ENCODE measurements around the gene NEUROG1. TPM values are rescaled to one million over a fixed set of nuclear protein-coding genes. Genes with fewer than 3 reads are reported as not detected.
A peak's percentile ranks its signal among the peaks of the same experiment; 100 is the strongest.

The NEUROG1 gene, protein sequence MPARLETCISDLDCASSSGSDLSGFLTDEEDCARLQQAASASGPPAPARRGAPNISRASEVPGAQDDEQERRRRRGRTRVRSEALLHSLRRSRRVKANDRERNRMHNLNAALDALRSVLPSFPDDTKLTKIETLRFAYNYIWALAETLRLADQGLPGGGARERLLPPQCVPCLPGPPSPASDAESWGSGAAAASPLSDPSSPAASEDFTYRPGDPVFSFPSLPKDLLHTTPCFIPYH
- 0.66 and 0.77 TPM in 2 replicates for polyA plus RNA-seq (2014; cell fraction: cytosol; rRNA removed)
- 0.53 and 0.64 TPM in 2 replicates for polyA plus RNA-seq (2014; cell fraction: nucleus; rRNA removed)

DNA sequence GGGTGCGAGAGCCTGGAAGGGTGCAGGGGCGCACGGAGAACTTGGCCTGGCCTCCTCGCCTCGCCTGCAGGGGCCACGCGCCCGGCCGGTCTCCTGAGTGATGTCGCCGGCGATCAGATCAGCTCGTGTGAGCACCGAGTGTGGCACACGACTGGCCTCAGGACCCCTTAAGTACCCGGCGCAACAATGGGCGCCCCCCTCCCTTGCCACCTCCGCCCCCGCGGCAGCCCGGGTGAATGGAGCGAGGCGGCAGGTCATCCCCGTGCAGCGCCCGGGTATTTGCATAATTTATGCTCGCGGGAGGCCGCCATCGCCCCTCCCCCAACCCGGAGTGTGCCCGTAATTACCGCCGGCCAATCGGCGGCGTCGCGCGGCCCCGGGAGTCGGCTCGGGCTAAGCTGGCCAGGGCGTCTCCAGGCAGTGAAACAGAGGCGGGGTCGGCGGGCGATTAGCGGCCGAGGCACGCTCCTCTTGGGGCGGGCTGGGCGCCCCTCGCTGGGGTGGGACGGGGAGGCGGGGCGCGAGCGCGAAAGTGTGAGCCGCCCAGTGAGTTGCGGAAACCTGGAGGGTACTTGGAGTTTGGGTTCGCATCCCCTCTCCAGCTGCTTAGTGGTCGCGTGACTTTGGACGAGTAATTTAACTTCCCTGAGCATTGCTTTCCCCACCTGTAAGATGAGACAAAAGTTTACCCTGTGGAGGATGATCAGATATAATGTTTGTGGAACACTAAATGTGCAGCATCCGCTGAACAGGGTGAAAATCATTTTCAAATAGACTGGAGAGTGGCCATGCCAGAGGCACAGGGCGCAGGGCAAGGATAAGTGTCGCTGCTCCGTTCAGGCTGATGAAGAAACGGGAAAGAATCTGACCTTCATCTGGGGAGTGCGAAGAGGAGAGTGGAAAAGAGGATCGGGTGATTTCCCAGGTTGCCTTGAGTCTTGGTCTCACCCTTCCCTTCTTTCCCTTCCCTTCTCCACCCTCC, at the start of gene NEUROG1:
Gene NEUROG1, minus strand, starts transcription at position 145 of the 982 bp plus-strand sequence. CDS start 274 bp downstream, outside the sequence.
- no peak for DNase-seq (ENCODE audit: low spot score)

DNA sequence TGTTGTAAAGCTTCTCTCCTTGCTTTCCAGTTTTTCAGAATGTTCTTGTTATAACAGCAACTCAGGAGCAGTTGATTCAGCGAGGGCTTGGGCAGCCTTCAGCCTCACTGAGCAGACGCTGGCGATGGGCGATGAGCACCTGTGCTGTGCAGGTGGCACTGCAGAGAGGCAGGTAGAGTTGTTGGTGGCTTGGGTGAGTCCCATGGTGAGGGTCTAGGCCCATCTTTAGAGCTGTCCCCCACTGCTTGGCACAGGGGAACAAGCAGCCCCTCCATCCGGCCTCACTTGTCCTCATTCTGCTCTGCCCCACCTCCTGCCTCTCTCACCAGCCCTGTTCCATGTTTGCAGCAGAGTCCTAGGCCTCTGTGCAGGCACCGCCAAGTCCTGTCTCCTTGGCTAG, 49.2 kb upstream of the NEUROG1 start:
- no peak for DNase-seq (ENCODE audit: low spot score)

DNA sequence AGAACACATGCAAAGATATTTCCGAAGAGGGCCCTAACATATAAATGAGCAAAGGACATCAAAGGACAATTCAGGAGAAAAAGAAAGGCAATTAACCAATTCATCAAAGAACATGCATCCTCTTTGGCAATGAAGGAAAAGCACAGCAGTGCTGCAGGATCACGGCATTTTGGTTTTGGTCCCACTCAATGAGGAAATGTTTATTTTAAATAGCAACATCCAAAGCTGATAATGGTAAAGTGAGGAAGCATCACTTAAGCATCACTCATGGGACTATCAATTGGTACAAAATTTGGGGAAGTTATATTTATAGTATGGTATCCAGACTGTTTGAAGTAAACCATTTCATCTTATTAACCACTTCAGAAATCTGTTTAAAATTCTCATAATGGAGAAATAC, 48.5 kb upstream of the NEUROG1 start:
- no peak for DNase-seq (ENCODE audit: low spot score)

DNA sequence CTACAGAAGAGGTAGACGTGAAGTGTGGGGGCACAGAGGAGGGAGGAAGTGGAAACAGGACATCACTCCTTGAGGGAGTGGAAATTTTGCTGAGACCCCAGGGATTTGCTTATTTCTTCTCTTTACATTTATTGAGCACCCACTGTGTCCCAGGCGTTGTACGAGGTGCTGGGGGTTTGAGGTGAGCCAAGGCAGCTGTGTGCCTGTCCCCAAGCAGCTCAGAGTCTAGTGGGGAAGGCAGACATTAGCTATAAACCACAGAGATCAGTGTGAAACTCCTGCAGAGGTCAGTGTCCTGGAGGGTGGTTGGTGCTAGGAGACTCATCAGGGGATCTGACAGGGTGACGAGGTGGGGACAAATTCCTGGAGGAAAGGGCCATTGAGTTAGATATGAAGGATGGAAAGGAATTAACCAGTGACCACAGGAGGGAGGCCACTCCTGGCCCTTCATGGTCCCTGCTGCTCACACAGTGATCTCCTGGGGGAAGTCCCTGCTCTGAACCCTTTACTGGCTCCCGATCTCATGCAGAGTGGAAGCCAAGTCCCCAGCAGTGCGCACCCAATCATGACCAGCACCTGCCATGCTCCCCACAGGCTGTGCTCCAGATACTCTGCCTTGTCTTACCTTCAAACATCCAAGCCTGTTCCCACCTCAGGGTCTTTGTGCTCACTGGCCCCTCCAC, 46.5 kb upstream of the NEUROG1 start:
- DNase-seq (ENCODE audit: low spot score), result no peak

DNA sequence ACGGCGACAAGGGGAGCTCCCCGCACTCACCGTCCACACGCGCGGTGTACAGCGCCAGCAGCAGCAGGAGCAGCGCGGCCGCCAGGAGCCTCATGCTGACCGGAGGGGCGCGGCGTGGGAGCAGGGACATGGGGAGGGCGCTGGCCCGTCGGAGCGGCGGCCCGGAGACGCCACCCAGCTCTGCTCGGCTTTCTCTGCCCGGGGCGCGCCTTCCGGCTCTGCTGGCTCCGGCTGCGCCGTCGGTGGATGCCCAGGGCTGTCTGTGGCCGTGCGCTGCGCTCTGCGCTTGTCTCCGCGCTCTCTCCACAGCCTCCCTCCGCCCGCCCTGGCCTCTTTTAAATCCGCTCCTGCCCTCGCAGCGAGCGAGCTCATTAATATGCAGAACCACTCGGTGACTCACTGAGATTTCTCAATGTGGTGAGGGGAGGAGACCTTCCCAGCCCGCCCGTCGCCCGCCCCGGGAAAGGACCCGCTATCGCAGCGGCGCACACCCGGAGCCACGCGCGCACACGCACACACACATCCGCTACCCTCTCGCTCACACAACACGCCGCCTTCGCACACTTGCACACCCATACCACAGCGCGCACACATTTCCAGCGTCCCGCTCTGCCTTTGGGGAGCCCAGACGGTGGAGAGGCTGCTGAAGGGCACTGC, 43.0 kb upstream of the NEUROG1 start, which contains the start of gene CXCL14:
Gene CXCL14, minus strand, starts transcription at position 307 of the 657 bp plus-strand sequence. Its CDS starts 213 bp downstream, at position 94.
- no peak for DNase-seq (ENCODE audit: low spot score)

DNA sequence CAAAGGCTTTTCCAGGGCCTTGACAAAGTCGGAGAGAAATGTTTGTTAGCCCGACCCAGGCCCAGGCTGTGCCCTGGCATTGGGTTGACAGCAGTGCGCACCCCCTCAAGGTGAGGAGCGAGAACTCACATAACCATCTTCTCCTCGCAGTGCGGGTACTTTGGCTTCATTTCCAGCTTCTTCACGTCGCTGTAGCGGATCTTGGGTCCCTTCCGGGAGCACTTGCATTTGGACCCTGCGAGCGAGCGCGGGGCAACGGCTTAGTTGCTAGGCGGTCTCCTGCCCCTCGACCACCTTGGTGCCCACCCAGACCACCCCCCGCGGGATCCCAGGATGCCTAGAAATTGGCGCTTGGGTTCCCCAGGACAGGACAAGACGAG, 42.5 kb upstream of the NEUROG1 start:
- no peak for DNase-seq (ENCODE audit: low spot score)

DNA sequence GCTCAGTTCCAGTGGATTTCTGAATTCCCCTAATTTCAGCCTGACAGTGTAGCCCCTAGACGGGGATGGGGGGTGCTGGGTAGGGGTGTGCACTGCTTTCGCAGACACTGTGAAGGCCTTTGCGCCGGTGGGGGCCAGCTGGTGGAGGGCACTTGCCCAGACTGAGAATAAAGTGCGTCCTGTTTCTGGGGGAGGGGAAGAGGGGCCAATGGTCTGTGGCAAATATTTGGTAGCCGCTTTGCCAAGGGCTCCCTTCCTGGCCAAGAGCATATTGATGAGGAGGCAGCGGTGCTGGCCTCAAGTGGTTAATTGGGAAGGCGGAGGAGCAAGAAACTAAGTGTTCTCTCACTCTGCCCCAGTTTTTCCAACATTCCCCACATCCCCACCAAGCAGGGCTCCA, 41.7 kb upstream of the NEUROG1 start:
- DNase-seq (ENCODE audit: low spot score), result no peak

DNA sequence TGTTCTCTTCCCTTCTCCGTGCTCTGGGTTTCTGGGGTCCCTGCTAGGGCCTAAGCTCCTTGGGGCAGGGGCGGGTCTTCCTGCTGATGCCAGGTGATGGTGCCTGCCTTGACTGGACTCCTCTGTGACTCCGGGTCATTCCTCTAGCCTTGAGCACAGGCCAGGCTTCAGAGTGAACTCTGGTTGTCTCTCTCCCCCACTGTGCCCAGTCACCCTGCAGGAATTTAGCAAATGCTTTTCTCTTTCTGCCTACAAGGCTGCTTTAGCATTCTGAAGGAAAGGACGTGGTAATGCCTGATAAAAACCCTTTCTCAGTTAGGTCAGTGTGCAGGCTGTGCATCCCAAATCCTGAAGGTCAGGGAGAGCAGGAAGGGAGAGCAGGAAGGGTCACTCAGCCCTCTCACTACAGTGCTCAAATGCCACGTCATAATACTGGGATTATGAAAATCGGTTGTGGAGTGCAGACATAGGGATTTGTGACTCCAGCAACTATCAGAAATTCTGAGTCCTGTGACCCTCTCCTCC, 40.4 kb upstream of the NEUROG1 start:
- no peak for DNase-seq (ENCODE audit: low spot score)

DNA sequence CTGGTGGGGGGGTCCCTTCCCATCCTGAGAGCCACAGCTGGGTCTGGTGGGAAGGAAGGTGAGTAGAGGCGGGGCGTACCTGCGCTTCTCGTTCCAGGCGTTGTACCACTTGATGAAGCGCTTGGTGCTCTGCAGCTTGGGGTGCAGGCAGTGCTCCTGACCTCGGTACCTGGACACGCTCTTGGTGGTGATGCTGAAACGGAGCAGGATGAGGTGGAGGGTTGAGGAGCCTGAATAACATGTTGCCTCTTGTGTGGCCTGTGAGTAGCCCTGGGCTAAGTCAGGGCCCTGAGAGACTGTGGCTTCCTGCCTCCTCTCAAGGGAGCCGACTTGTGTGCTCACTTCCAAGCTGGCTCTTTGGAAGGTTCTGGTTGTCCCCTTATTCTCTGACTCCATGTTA, 38.7 kb upstream of the NEUROG1 start:
- no peak for DNase-seq (ENCODE audit: low spot score)

DNA sequence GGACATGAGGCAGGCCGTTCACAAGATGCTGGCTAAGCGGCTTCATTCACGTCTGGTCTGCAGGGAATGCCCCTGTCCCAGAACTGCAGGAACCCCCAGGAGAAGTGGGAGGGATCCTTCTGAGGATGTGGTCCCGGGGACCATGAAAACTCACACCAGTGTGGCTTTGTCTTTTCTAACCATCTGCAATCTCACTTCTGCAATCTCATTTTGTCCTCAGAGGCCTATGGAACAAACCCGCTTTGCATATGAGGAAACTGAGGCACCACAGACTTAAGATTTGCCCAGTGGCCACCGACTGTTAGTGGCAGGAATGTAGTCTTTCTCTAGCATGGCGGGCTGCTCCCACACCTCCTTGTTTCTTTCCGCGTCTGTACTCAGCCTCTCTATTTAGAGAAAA, 36.1 kb upstream of the NEUROG1 start:
- no peak for DNase-seq (ENCODE audit: low spot score)

DNA sequence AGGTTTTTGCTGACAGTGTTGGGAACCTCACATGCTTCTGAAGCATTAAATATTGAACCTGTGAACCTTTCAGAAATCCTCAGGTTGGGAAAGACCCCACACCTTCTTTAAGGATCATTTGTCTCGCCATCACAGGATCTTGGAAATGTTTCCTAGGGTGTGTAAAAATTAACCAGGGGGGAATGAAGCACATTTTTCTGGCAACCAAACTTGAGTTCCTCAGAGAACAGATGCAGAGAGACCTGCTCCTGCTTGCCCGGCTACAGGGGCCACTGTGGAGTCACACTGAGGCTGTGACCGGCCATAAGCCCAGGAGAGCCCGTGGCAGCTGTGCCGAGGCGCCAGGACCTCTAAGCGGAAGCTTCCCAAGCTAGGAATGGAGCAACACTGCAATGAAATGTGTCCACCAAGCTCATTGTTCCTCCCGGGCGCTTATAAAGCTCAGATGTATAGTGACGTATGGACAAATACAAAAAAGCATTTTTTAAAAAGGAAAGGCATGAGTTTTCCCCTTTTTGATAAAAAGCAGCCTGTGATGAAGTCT, 35.4 kb upstream of the NEUROG1 start:
- DNase-seq (ENCODE audit: low spot score), result no peak

DNA sequence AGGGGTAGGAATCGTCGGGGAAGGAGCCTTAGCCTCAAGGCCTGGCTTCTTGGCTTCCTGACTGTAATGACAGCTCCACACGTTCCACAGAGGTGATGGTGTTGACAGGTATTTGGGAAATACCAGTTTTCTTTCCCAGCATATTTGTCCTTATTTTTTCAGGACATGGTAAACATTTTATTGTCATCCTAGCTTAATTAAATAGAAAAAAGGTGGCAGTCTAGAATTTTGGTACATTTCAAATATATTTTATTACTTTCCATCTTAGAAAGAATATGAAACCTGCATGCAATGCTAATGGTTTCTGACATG, 34.6 kb upstream of the NEUROG1 start:
- DNase-seq (ENCODE audit: low spot score), result no peak

DNA sequence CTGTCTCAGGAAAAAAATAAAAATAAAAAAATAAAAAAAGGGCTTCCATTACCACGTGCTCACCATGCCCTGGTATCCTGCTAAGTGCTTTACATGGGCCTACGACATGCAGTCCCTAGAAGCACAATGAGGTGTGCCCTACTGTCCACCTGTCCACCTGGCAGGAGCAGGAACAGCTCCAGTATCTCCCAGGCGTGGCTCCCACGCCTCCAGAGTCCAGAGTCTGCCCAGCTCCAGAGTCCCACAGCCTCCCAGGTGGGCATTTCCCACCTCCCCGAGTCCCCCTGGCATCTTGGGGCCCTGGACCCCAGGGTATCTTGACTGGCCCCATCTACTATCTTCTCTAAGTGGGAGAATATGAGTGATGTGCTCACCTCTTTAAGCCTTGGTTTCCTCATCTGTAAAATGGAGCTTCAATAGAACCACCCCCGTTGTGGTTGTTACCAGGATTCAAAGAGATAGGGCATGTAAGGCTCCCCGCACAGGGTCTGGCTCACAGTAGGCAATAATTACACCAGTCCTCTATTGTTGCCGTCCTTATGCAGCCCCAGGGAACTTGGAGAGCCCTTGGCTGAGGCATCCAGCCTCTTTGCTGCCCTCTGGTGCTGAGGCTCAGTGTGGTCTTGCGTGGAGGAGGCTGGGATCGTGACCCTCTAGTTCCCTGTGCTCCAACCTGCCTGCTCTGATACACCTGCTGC, 34.1 kb upstream of the NEUROG1 start:
- peak; percentile 64 for DNase-seq (ENCODE audit: low spot score)

DNA sequence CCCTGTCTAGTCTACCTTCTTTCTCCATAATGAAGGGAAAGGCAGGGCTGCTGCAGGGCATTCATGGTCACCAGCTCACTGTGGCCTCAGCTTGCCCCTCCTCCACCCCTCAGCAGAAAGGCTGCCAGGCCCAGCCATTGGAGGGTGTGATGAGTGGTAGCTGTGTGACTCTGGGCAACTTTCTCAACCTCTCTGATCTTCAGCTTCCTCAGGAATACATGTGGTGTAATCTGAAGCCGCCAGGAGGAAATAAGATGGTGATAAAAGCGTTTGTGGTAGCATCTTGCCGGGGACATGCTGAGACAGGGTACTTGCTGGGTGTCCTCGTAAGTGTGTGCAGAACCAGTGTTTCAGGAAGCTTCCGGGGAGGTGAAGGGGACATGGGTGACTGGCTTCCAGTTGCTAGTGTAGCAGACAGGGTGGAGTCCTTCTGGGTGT, 33.2 kb upstream of the NEUROG1 start:
- no peak for DNase-seq (ENCODE audit: low spot score)

DNA sequence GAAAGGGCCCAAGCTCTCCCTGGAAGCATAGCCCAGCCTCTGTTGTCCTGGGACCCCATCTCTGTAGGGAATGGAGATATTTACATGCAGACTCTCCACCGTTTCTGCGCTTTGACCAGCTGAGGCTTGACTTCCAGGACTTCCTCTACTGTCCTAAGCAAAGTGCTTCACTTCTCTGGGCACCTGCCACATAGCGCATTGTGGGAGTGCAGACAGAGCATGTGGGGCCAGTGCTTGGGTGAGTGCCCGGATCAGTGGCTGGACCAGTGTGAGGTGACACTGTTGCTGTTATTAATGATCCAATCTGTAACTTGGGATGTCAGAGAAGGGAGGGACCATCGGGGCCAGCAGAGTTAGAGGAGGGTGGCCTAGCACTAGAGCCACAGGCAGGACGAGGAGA, 32.5 kb upstream of the NEUROG1 start:
- DNase-seq (ENCODE audit: low spot score), result no peak

DNA sequence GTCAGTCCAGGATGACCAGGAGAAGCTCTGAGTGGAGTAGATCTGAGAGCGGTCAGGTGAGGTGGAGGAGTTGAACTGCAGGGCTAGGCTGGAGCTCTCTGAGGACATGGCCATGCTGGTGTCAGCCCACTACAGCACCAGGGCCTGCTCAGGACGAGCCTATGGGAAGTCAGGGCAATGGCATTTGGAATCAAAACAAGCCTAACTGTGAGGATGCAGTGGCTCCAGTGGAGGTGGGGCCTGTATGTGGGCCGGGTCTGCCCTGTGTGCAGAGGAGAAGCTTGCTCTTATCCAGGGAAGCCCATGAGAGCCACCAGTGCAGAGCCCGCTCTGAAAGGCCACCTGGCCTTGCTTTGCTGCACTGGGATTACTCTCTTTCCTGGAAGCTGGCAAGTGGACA, 31.9 kb upstream of the NEUROG1 start:
- DNase-seq (ENCODE audit: low spot score), result no peak

DNA sequence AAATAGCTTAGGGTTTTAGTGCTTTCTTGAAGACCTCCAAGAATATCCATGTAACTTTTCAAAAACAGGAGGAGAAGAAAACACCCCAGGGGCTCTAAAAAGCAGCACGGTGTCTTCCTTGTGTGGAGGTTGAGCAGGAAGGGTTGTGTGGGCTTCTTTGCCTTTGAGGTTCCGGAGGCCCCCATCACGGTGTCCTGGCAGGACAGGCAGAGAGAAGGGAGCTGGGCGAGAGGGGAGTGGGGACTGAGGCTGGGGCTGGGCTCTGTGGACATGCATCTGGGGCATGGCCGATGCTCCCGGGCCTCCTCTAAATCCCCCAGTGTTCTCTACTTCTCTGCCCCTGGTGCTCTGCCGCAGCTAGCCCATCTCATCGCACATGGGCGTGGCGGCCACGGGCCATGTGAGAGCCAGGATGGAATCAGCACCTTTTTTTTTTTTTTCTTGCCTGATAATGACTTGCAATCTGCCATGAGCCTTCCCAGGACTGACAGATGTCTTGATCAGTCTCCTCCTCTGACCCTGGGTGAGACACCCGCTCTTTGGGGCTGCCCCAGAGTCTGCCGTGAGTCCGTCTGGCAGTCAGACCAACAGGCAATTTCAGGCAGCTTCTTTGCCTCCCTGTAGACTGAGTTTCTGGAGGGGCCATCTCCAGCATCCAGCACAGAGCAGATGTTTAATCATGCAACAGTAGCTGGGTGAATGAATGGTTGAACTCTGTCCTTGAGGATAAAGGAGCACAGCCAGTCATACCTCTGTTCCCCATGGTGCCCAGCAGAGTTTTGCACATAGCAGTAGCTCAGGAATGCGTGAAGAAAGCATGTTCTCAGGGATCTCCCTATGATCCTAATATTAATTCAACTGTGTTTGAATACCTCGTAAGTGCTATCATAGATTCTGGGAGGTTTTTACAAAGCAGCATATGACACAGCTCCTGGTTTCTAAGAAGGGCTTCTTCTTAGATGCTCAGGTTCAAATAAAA, 30.9 kb upstream of the NEUROG1 start:
- peak; percentile 20 for DNase-seq (ENCODE audit: low spot score)

DNA sequence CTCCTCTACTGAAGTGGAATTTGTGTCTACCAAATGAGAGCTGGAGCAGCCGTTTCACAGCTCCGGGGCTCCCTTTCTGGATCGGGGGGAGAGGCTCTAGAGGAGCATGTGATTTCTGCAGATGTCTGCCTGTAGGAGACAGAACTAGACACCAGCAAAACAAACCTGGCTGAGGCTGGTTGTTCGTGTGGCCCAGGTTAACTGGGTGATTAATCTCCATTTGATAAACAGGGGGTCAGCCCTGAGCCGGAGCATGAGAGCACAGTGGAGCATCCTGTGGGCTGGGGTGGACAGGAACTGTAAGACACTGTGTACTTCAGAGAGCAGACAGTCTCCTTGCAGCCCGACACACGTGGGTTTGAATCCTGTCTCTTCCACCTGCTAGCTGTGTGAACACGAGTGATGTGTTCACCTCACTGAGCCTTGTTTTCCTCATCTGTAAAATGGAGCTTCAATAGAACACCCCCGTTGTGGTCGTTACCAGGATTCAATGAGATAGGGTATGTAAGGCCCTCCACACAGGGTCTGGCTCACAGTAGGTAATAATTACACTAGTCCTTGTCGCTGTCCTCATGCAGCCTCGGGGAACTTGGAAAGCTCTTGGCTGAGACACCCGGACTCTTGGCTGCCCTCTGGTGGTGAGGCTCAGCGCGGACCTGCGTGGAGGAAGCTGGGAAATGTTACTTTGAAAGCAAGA, 30.1 kb upstream of the NEUROG1 start:
- peak; percentile 59 for DNase-seq (ENCODE audit: low spot score)

DNA sequence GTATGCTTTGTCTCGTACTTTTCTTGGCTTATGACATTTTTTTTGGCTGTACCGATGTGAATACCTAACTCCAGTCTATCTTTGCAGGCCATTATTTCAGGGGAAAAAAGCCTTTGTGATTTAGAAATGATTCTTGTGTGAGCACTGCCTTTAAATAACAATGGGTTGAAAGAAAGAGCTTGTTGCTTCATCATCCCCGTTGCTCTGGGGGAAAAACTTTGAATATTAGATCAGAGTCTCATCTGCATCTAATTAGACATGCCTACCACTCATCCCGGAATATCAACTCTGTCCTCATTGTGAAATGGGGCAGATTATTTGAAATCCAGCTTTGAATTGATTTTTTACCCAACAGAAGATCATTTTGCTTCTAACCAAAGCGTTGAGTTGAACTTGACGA, 29.5 kb upstream of the NEUROG1 start:
- no peak for DNase-seq (ENCODE audit: low spot score)
